Measurements from ENCODE around the gene NUP160.
A peak's percentile ranks its signal among the peaks of the same experiment; 100 is the strongest.
"Not testable (repeated sequence)": the region's sequence is repeated elsewhere in the genome, so short reads cannot be mapped to it uniquely, and the experiment has no call there.

NUP160 gene

DNA sequence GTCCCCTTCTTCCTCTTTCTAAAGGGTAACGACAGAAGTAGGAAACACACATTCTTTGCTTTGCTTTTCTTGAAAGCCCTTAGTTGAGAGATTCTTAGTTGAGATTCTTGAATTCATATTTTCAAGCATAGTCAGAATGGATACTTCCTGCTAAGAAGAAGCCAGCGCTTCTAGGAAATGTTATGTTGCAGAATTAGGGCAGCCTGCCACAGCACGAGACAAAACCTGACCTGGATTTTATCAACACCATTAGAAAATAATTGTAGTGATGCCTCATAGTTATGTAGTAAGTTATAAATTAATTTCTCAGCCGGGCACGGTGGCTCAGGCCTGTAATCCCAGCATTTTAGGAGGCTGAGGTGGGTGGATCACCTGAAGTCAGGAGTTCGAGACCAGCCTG, 37.9 kb upstream of the NUP160 start:
- no peak for TF ChIP-seq GABPA (IDR thresholded peaks at IDR 0.05; ENCODE audit: low read depth)
- TF ChIP-seq, protein P1, sequence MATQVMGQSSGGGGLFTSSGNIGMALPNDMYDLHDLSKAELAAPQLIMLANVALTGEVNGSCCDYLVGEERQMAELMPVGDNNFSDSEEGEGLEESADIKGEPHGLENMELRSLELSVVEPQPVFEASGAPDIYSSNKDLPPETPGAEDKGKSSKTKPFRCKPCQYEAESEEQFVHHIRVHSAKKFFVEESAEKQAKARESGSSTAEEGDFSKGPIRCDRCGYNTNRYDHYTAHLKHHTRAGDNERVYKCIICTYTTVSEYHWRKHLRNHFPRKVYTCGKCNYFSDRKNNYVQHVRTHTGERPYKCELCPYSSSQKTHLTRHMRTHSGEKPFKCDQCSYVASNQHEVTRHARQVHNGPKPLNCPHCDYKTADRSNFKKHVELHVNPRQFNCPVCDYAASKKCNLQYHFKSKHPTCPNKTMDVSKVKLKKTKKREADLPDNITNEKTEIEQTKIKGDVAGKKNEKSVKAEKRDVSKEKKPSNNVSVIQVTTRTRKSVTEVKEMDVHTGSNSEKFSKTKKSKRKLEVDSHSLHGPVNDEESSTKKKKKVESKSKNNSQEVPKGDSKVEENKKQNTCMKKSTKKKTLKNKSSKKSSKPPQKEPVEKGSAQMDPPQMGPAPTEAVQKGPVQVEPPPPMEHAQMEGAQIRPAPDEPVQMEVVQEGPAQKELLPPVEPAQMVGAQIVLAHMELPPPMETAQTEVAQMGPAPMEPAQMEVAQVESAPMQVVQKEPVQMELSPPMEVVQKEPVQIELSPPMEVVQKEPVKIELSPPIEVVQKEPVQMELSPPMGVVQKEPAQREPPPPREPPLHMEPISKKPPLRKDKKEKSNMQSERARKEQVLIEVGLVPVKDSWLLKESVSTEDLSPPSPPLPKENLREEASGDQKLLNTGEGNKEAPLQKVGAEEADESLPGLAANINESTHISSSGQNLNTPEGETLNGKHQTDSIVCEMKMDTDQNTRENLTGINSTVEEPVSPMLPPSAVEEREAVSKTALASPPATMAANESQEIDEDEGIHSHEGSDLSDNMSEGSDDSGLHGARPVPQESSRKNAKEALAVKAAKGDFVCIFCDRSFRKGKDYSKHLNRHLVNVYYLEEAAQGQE (IDR thresholded peaks at IDR 0.05; ENCODE audit: insufficient replicate concordance, low read depth): no peak
- no peak overlapping the region for H3K4me3 ChIP-seq (replicated peaks; ENCODE audit: insufficient read depth, low read length)
- no peaks in the 10 kb centered on the region for H3K27me3 ChIP-seq (ENCODE audit: insufficient read depth, poor library complexity, severe bottlenecking)
- DNase-seq (ENCODE audit: low read depth in 1 of 2, low spot score in 1 of 2): no peak
- H3K27ac ChIP-seq (replicated peaks): no peak overlapping the region

DNA sequence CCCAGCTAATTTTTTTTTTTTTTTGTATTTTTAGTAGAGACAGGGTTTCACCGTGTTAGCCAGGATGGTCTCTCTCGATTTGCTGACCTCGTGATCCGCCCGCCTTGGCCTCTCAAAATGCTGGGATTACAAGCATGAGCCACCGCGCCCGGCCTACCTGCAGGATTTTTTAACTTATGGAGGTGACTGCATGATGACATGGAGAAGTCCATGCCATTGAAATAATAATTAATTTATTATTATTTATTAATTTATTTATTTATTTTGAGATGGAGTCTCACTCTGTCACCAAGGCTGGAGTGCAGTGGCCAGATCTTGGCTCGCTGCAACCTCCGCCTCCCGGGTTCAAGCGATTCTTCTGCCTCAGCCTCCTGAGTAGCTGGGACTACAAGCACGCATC, 34.3 kb upstream of the NUP160 start:
- not testable (repeated sequence) for H3K27me3 ChIP-seq (ENCODE audit: insufficient read depth, poor library complexity, severe bottlenecking); DNase-seq (ENCODE audit: low read depth in 1 of 2, low spot score in 1 of 2); H3K4me3 ChIP-seq (replicated peaks; ENCODE audit: insufficient read depth, low read length); H3K27ac ChIP-seq (replicated peaks)

DNA sequence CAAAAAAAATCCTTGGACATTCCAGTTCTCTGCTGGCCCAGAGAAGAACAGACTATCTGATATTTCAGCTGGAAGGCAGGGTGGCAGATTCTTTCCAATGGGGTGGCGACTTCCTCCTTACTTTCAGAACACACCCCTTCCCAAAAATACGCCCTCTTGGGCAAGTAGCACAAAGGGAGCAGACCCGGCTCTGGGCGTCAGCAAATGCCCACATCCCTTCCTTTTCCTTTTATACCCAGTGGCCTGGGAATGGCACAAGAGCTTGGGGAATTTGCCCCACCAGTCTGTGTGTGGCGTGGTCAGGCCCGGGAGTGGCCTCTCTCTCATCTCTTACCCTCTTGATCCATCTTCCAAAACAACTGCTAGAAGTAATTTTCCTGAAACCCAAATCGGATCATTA, 33.0 kb upstream of the NUP160 start:
- no peak overlapping the region for H3K27ac ChIP-seq (replicated peaks)

DNA sequence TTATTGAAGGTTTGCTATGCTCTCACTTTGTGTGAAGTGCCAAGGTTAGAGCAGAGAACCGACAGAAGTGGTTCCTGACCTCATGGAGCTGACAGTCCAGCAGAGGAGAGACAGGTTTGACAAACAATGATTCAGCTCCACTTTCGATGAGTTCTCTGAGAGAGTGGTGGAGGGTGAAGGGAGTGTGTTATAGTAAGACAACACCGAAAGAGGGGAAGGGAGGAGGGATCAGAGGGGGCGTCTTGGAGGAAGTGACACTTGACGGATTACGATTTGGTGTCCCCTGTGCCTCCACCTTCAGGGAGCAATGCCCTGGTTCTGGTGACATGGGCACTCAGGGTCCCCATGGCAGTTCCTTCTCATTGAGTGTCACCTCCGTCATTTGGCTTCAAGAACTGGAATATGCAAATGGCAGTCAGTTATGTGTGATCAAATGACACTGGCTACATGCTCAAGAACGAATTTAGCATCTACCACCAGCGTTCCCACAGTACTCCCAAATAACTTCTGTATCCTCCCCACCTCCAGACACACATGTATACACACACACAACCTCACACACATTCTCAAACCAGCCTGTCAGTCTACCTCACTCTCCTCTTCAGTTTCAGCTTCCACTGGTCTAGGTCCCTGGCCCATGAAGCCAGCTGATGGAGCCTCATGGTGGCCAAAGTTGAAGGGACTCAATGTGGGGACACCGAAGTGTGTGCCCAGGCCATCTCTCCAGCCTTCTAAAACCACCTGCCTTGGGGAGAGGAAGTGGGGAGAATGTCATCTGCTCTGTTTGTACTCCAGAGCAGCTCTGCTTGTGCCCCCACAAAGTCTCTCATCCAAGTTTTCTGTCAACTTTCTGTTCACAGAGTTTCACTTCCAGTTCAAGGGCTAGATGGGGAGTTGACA, 31.4 kb upstream of the NUP160 start:
- Histone ChIP-seq H3K4me3 (replicated peaks; ENCODE audit: insufficient read depth, low read length) (no peak overlapping the region), H3K27ac (replicated peaks) (no peak overlapping the region), H3K27me3 (ENCODE audit: insufficient read depth, poor library complexity, severe bottlenecking) (no peaks in the 10 kb centered on the region)
- DNase-seq (ENCODE audit: low read depth in 1 of 2, low spot score in 1 of 2): no peak
- TF ChIP-seq SPI1 (IDR thresholded peaks at IDR 0.05; ENCODE audit: borderline replicate concordance, low read depth): peak; percentile 45
- no peak for TF ChIP-seq POLR2AphosphoS5 (IDR thresholded peaks at IDR 0.05; ENCODE audit: low read depth)

More for the DNA sequence above, 33.0 kb upstream of the NUP160 start:
- no peak for TF ChIP-seq GABPA (IDR thresholded peaks at IDR 0.05; ENCODE audit: low read depth)
- TF ChIP-seq POLR2AphosphoS5 (IDR thresholded peaks at IDR 0.05; ENCODE audit: low read depth): no peak
- no peaks in the 10 kb centered on the region for H3K27me3 ChIP-seq (ENCODE audit: insufficient read depth, poor library complexity, severe bottlenecking)
- DNase-seq (ENCODE audit: low read depth in 1 of 2, low spot score in 1 of 2): no peak
- no peak overlapping the region for H3K4me3 ChIP-seq (replicated peaks; ENCODE audit: insufficient read depth, low read length)

DNA sequence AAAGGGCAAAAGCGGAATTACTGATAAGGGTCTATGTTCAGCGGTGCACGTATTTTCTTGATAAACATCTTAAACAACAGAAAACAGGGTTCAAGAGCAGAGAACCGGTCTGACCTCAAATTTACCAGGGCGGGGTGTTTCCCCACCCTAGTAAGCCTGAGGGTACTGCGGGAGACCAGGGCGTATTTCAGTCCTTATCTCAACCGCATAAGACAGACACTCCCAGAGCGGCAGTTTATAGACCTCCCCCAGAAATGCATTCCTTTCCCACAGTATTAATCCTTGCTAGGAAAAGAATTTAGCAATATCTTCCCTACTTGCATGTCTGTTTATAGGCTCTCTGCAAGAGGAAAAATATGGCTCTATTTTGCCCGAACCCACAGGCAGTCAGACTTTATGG, 27.7 kb upstream of the NUP160 start:
- H3K27me3 ChIP-seq (ENCODE audit: insufficient read depth, poor library complexity, severe bottlenecking); H3K4me3 ChIP-seq (replicated peaks; ENCODE audit: insufficient read depth, low read length); DNase-seq (ENCODE audit: low read depth in 1 of 2, low spot score in 1 of 2); H3K27ac ChIP-seq (replicated peaks): not testable (repeated sequence)

DNA sequence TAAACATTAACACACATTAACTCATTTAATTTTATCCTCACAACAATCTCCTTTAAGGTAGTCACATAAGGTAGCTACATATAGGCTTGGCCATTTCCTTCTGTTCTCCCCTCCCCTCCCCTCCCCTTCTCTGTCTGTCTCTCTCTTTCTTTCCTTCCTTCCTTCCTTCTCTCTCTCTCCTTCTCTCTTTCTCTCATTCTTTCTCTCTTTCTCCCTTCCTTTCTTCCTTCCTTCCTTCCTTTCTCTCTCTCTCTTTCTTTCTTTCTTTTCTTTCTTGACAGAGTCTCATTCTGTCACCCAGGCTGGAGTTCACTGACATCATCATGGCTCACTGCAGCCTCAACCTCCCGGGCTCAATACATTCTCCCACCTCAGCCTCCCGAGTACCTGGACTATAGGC, 22.3 kb upstream of the NUP160 start:
- H3K27ac ChIP-seq (replicated peaks): no peak overlapping the region
- TF ChIP-seq, protein P1 (IDR thresholded peaks at IDR 0.05; ENCODE audit: insufficient replicate concordance, low read depth): no peak
- TF ChIP-seq, protein P2, sequence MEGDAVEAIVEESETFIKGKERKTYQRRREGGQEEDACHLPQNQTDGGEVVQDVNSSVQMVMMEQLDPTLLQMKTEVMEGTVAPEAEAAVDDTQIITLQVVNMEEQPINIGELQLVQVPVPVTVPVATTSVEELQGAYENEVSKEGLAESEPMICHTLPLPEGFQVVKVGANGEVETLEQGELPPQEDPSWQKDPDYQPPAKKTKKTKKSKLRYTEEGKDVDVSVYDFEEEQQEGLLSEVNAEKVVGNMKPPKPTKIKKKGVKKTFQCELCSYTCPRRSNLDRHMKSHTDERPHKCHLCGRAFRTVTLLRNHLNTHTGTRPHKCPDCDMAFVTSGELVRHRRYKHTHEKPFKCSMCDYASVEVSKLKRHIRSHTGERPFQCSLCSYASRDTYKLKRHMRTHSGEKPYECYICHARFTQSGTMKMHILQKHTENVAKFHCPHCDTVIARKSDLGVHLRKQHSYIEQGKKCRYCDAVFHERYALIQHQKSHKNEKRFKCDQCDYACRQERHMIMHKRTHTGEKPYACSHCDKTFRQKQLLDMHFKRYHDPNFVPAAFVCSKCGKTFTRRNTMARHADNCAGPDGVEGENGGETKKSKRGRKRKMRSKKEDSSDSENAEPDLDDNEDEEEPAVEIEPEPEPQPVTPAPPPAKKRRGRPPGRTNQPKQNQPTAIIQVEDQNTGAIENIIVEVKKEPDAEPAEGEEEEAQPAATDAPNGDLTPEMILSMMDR (IDR thresholded peaks at IDR 0.05; ENCODE audit: insufficient read depth, low read length): no peak
- TF ChIP-seq SPI1 (IDR thresholded peaks at IDR 0.05; ENCODE audit: borderline replicate concordance, low read depth) (no peak), GABPA (IDR thresholded peaks at IDR 0.05; ENCODE audit: low read depth) (no peak), POLR2AphosphoS5 (IDR thresholded peaks at IDR 0.05; ENCODE audit: low read depth) (no peak)
- no peak overlapping the region for H3K4me3 ChIP-seq (replicated peaks; ENCODE audit: insufficient read depth, low read length)
- DNase-seq (ENCODE audit: low read depth in 1 of 2, low spot score in 1 of 2): no peak
- H3K27me3 ChIP-seq (ENCODE audit: insufficient read depth, poor library complexity, severe bottlenecking): no peaks in the 10 kb centered on the region

Measured in HL-60 (cell line).